HG03457 (cell line): ENCODE measurements around the gene PROP1.
"Not testable (repeated sequence)": the region's sequence is repeated elsewhere in the genome, so short reads cannot be mapped to it uniquely, and the experiment has no call there.

Experiments used
- ATAC-seq: cut with Tn5 transposase; IDR thresholded peaks from one replicate; pipeline ENCODE4 v1.9.1; 2021; ENCODE audit warnings: moderate number of reproducible peaks; ENCODE audit not compliant: unreplicated experiment

Gene PROP1

DNA sequence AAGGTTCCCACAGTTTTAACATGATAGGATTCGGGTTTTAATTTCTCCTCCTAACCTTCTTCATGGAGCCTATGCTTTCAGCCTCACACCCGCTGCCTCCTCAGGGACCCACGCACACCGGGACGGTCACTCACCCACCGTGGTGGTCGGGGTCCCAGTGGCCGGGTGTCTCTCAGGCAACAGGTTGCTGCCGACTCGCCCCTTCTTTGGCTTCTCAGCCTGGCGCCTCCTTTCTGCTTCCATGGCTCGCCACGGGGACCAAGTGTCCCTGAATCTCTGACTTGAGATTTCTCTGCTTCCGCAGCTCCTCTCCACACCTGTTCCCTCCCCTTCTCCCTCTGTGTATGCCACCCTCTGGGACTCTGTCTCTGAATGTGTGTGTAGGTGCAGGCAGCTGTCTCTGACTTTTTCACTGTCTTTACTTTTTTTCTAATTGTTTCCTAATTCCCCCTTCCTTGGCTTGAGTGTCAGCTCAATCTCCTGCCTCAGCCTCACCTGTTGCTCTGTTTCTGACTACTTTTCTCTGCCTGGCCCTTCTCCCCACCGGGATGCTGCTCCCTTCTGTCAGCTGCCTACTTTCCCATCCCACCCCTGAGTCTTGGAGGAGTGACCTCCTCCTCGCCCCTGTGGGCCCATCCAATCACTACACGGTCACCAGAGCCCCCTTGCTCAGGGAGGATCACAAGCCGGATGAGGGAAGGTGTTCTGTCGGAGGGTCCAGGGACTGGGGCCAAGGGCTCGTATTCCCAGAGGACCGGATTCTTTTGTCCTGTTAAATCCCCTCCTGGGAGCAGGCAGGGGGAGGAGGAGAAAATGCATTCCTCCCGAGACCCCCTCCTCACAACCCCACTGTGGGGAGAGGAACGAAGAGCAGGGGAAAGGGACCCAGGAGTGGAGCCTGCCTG, at the start of gene PROP1:
PROP1 (minus strand) TSS at position 552 of the 905 bp plus-strand sequence; CDS start at position 243, 309 bp downstream.
- ATAC-seq: no peak

DNA sequence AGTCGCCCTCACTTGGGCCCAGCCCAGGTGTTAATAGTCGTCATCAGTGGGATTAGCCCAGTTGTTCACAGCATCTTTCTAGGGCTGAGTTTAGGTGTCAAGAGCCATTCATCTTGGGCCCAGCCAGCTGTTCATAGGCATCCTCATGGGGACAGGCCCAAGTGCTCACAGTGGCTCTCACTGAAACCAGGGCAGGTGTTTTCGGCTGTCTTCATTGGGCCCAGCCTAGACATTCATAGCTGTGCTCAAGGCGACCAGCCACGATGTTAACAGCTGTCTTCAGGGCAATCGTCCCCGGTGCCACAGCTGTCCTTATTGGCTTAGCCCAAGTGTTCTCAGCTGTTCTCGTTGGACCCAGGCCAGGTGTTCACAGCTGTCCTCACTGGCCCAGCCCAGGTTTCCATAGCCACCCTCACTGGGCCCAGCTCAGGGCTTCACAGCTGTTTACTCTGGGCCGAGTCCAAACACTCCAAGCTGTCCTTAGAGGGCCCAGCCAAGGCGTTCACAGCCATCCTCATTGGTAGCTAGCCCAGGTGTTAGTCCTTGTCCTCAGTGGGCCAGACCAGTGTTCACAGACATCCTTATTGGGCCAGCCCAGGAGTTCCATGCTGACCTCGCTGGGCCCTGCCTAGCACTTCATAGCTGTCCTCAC, 23.5 kb upstream of the PROP1 start:
- not testable (repeated sequence) for ATAC-seq

DNA sequence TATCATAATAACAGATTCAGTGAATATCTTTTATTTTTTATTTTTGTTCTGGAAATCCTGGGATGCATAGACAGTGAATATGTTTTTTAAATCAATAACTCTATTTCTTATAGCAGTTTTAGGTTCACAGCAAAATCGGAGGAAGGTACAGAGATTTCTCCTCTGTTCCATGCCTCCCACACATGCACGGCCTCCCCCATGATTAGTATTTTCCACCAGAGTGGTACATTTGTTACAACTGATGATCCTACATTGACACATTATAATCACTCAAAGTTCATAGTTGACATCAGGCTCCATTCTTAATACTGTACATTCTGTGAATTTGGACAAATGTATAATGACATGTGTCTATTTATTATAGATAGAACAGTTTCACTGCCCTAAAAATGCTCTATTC, 16.7 kb upstream of the PROP1 start:
- not testable (repeated sequence) for ATAC-seq

DNA sequence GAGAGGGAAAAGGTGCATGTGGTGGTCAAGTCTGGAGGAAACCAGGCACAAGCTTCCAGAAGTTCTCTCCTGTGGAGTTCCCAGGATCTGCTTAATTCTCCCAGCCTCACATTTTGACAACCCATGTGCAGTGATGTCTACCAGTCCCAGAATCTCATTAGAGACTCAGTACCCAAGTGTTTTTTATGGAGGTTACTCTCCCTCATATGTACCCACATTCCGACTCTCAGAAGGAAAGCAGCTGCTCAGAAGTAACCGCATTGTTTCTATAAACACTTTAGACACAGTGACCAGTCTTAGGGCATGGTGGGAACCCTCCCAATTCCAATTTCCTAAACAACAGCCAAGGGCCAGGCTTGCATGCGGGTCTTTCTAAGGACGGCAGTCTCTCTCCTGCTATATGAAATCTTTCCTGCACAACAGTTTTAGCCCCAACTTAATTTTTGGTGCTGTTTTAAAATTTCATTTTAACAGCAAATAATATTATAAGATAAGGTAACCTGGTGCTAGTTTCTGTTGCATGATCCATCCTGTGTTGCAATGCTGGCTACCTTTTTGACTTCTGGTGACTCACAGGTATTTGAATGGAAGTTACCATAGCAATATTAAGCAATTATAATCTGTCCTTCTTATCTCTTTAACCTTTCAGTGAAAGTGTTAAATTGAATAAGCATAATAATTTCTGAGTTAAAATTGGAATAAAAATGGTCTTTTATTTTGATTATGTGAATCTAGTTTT, 15.9 kb upstream of the PROP1 start:
- not testable (repeated sequence) for ATAC-seq

DNA sequence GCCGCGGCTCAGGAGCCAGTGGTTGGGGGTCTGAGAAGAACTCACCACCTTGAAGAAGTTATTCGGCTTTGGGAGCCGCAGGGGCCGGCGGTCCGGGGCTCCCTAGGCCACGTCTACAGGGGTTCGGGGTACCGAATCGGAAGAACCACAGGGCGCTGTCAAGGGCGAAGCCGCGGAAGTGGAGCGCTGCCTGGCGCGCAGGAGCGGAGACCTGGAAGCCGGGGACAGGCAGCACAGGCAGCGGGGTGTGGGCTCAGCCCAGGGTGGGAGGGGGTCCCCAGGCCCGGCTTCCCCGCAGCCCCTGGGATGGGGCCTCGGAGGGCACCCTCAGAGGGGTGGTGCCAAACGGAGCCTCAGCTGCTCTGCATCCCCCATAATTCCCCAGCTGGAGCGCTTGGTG, 11.2 kb upstream of the PROP1 start:
- not testable (repeated sequence) for ATAC-seq

DNA sequence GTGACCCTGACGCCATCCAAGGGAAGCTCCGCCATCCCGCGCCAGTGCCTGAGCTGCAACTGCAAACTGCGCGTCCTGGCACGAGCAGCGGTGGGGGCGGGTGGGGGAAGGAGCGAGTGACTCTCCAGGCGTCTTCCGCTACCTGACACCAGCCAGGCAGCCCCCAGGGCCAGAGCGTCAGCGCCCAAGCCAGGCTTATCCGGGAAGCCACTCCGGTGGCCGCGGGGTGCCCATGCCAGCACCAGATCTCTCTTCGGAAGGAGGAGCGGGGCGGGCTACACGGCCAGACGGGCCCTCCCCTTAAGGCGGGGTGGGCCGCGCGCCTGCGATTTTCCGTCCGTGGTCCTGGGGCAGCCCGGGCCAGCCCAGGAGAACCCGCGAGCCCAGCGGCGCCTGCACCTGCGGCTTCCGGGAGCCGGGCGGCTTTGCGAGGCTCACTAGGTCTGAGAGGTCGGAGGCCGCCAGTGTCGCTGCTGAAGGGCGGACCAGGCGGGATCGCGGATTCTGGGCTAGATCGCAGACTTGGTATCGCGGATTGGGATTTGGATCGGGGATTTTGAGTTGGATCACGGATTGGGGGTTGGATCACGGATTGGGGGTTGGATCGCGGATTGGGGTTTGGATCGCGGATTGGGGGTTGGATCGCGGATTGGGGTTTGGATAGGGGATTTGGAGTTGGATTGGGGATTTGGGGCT, 10.6 kb upstream of the PROP1 start:
- ATAC-seq: not testable (repeated sequence)

DNA sequence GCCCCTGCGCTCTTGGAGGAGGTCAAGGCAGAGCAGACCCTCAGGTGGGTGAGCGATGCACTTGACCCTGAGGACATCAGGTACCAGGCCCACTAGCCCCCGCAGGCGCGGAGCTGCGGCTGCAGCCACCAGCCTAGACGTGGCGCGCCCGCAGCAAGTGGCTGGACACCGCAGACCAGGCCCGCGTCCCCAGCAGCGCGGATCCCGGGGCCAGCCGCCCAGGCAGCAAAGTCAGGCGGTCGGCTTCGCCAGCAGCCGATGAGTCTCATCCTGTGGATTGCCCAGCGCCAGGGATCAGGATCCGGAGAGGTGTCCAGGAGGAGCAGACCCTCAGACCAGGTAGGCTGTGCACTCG, 10.1 kb upstream of the PROP1 start:
- ATAC-seq: not testable (repeated sequence)

DNA sequence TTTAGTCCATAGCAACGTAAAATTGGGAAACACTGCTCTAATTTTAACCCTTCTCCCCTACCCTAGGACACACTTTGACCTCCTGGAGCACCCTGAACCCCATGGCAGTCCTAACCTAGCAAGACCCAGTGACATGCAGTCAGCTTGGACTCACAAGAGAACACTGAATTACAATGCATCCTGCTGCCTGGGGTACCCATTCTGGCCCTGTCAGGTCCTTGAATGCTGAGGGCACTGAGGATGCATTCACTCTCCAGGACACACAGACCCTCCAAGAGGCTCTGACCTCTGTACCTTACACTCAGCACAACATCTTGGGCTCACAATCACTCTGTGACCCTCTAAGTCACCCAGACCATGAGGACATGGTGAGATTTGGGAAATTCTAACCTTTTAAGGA, 1.8 kb upstream of the PROP1 start:
- no peak for ATAC-seq

DNA sequence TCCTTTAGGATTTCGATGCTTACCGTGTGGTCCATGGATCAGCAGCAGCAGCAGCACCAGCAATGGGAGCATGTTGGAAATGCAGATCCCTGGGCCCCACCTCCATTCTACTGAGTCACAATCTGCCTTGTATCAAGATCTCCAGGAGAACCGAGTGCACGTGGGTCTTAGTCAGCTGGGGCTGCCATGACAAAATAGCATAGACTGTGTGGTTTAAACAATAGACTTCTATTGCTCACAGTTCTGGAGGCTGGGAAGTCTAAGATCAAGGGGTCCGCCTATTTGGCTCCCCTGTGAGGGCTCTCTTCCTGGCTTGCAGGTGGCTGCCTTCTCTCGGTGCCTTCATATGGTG, 1.3 kb upstream of the PROP1 start:
- no peak for ATAC-seq

DNA sequence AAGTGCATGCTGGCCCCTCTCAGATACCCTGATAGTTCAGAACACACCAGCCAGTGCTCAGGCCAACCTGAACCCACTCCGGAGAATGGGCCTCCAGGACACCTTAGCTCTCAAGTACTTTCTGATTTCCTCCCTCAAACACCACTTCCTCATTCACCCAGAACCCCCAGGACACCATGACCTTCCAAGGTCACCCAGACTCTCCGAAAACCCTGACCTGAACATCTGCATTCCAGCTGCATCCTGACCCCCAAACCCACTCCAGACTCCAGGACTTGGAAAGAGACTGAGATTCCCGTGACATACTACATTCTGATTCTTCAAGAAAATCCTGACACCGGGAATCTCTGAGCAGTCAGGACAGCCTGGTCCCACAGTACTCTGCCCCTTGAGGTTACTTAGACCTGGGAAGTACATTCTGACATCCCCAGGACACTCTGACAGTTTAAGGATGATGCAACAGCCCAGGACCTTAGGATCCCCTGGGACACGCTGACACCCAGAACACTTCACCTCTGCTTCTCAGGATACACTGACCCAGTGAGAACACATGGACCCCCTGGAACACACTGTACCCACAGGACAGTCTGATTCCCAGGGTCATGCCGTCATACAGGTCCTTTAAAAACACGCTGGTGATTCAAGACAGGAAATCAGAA, 747 bp upstream of the PROP1 start:
- no peak for ATAC-seq

DNA sequence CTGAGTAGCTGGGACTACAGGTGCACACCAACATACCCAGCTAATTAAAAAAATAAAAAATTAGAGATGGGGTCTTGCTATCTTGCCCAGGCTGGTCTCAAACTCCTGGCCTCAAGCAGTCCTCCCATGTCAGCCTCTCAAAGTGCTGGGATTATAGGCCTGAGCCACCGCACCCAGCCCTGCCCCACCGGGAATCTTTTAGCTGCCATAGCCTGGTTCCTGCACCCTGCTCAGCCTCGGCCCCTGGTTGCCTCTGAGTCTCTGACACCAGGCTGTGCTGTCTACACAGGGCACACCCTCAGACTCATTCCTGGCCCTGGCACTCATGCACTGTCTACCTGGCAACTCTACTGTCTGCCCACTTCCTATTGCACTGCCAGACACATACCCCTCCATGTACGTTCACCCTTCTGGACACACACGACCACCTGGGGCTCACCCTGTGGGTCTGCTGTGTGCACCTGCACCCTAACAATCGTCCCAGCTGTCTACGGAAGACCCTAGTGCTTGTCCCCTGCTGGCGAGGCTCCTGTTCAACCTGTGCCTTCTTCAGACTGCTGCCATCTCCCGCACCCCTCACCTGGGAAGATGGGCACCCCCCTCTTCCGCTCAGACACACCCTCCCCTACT, 1.4 kb downstream of the PROP1 start:
- no peak for ATAC-seq

DNA sequence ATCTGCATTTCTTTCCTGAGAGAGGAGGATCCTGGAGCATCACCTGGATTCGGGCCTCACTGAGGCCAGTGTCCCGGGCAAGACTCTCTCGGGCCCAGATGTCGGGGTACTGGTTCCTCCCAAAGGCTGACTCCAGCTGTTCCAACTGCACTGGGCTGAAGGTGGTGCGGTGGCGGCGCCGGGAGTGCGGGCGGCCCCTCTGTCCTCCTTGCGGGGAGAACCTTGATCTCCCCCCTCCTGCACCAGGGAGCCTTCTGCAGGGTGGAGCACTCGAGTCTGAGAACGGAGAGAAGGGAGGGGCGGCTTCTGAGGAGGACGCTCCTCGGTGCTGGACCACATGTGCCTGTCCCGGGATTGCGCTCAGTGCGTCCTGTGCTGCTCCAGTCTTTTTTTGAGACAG, 2.0 kb downstream of the PROP1 start:
- ATAC-seq: no peak

DNA sequence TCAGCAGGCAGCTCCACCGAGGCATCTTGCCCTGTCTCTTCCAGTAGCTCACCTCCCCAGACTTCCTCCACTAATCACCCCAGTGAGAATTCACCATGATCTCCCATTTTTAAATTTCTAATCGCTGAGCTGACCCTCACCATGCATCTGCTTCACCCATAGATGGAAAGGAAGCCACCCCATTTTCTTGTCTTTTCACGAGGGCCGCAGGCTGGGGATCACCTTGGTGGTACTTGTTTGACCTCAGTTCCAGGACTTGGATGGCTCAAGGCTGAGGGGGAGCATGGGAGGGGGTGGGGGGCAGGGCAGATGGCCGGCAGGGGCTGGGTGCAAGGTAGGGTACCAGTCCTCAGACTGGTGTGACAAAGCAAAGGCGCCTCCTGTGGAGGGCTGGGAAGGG, 3.6 kb downstream of the PROP1 start:
- ATAC-seq: no peak

DNA sequence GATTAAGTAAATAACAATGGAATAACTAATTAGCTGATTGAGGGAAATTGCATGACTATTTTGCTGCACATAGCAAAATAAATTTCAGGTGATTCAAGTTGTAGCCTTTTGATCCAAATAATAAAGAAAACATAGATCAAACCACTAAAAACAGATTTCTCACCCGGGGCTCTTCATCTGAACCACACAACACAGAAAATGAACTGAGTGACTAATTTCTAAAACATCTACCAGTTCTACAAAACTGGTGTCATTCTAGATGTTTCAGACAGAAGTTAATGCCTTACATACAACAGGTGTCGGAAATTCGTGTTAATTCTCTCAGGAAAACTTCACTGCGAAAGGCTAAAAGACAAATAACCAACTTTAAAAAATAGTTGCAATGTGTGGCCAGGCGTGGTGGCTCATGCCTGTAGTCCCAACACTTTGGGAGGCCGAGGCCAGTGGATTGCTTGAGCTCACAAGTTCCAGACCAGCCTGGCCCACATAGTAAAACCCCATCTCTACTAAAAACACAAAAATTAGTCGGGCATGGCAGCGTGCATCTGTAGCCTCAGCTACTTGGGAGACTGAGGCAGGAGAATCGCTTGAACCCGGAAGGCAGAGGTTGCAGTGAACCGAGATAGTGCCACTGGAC, 6.9 kb downstream of the PROP1 start:
- ATAC-seq: no peak

DNA sequence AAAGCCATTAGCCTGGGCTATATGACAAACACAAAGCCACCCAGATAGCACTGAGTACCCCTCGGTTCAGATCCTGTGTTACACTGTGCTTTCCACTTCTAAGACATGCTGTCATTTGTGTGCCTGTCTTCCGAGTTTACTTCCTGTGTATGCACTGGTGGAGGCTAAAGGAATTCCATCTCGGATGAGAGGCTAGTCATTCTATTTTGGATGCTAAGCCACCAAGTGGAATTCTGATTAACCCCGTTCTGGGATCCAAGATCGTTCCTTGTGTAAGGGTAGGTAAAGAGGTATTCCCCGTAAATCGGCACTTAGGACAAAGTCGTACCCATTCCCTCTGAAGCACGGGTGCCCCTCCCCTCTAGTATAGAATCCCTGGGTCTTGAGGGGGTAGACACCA, 8.7 kb downstream of the PROP1 start:
- ATAC-seq: no peak

DNA sequence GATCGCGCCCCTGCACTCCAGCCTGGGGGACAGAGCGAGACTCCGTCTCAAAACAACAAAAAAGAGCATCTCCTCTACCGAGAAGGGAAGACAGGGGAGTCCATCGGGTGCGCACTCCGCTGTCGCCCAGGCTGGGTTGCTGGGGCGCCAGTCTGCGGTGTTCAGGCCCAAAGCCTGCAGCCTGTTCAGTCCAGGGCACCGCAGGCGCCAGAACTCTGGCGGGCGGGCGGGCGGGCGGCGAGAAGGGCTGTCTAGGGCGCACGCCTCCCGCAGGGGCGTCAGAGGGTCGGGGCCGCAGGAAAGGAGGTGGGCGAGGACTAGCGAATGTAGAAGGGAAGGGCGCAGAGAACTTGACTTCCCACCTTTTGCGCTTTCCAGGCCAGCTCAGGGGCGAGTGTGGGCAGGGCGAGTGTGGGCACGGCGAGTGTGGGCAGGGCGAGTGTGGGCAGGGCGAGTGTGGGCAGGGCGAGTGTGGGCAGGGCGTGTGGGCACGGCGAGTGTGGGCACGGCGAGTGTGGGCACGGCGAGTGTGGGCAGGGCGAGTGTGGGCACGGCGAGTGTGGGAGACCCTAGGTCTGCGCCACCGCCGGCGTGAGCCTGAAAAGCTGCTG, 10.5 kb downstream of the PROP1 start:
- no peak for ATAC-seq

DNA sequence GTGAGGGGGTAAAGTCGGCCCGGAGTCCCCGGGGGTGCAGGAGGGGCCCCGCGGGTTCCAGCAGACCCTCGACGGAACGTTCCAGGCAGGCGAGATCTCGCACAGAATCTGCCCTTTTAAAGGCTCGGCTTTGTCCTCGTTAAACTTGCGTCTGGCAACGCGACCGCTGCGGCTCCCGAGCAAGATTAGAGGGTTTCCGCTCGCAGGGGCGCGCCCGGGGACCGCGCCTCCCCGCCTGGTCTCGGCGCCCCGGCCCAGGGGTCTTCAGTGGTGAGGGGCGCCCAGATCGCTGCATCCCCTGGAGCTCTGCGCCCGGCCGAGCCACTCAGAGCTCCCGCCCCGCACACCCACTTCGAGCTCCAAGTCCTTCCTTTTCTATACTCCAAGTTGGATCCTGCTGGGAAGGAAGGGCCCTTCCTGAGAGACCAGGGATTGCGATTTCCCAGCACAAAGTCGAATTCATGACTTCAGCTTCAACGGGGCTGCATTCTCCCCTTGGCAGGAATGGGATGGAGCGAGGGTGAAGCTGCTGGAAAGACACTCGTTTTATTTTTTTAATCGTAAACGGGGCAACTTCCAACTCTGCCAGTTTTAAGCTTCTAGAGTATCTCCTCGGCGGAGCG, 11.3 kb downstream of the PROP1 start:
- no peak for ATAC-seq

DNA sequence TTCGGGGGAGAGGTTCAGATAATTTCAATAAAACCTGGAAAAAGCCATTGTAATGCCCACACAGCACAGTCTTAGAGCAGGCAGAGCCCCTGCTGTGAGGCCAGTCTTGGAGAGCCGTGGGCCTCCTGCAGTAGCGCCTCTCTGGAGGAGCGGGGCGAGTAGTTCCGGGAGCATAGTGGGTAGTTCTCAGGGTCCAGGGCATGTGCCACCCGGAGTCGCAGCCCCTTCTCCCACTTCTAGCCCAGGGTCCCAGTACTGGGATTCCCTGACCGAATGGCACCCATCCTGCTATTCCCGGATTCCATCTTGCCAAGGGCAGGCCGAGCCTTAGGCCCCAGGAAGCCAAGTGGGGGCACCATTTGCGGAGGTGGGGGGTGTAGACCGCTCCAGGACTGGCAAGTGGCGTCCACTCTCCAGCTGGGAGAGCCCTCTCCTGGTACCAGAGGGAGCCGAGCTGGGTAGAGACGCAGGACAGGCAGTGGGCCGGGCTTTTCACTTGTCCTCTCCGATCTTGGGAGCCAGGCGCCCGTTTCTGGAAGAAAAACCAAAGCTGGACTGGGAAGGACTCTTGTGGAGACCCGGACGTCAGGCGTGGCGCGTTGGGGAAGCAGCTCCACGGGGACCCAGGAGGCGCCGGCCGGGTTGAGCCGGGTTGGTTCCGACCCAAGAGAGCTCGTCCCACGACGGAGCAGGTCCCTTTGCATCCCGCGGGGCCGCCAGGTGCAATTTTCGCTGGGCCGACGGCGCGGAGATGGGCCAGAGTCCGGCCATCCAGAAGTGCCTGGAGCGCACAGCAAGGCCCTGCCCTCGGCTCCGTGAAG, 12.1 kb downstream of the PROP1 start:
- ATAC-seq: no peak
